ENCODE measurements around the gene RFPL3.

DNA sequence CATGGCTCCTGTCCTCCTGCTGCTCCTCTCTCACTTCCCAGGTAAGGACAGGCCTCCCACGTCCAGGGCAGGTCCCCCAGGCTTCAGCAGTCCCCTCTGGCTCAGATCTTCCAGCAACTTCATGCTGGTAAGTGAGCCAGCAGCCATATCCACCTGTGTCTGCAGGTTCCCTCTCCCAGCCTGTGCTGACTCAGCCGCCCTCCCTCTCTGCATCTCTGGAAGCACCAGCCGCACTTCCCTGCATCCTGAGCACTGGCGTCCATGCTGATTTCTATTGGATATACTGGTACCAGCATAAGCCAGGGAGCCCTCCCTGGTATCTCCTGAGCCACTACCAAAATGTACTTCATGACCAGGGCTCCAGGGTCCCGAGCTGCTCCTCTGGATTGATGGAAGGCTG is 19.0 kb downstream of the RFPL3 start:
- TF ChIP-seq, protein P1, sequence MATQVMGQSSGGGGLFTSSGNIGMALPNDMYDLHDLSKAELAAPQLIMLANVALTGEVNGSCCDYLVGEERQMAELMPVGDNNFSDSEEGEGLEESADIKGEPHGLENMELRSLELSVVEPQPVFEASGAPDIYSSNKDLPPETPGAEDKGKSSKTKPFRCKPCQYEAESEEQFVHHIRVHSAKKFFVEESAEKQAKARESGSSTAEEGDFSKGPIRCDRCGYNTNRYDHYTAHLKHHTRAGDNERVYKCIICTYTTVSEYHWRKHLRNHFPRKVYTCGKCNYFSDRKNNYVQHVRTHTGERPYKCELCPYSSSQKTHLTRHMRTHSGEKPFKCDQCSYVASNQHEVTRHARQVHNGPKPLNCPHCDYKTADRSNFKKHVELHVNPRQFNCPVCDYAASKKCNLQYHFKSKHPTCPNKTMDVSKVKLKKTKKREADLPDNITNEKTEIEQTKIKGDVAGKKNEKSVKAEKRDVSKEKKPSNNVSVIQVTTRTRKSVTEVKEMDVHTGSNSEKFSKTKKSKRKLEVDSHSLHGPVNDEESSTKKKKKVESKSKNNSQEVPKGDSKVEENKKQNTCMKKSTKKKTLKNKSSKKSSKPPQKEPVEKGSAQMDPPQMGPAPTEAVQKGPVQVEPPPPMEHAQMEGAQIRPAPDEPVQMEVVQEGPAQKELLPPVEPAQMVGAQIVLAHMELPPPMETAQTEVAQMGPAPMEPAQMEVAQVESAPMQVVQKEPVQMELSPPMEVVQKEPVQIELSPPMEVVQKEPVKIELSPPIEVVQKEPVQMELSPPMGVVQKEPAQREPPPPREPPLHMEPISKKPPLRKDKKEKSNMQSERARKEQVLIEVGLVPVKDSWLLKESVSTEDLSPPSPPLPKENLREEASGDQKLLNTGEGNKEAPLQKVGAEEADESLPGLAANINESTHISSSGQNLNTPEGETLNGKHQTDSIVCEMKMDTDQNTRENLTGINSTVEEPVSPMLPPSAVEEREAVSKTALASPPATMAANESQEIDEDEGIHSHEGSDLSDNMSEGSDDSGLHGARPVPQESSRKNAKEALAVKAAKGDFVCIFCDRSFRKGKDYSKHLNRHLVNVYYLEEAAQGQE (IDR thresholded peaks at IDR 0.05; ENCODE audit: insufficient read depth in 1 of 2, low read depth in 2 of 2, low read length in 2 of 2): no peak
- TF ChIP-seq POLR2AphosphoS5 (IDR thresholded peaks at IDR 0.05; ENCODE audit: low read depth, low read length): no peak

Data from PFSK-1 (cell line).